Measurements from ENCODE around the gene LYZL1.

The LYZL1 gene

GRCh38 chr10:29327746-29328102 is 38.9 kb downstream of the LYZL1 start:
- TF ChIP-seq GABPA (IDR thresholded peaks at IDR 0.05; ENCODE audit: low read depth), result no peak
- no peak overlapping the region for H3K27ac ChIP-seq (replicated peaks)
- no peak overlapping the region for H3K4me3 ChIP-seq (replicated peaks; ENCODE audit: insufficient read depth, low read length)
- DNase-seq (ENCODE audit: low read depth in 1 of 2, low spot score in 1 of 2), result no peak
- no peaks in the 10 kb centered on the region for H3K27me3 ChIP-seq (ENCODE audit: insufficient read depth, poor library complexity, severe bottlenecking)

DNA sequence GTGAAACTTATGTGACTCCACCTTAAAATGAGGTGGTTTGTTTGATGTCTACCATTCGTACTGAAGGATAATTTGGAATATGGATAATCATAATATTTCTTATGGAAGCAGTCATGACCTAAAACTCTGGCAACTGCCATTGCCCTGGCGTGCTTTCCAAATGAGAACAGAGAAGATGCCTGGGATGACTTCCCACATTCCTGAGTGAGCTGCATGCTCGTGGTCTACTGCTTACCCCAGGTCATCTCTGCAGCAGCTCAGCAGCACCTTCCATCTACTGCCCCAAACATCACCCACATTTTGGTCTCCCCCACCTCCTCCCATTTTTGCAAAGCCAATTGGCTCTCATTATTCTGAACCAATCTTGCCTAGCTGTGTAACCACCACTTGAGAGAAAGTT is 40.1 kb downstream of the LYZL1 start:
- no peak for DNase-seq (ENCODE audit: low read depth in 1 of 2, low spot score in 1 of 2)
- H3K27me3 ChIP-seq (ENCODE audit: insufficient read depth, poor library complexity, severe bottlenecking), result no peaks in the 10 kb centered on the region
- H3K27ac ChIP-seq (replicated peaks), result no peak overlapping the region

GRCh38 chr10:29329420-29329819 is 40.5 kb downstream of the LYZL1 start:
- H3K4me3 ChIP-seq (replicated peaks; ENCODE audit: insufficient read depth, low read length), result no peak overlapping the region

More for the DNA sequence above, 40.1 kb downstream of the LYZL1 start:
- no peak overlapping the region for H3K4me3 ChIP-seq (replicated peaks; ENCODE audit: insufficient read depth, low read length)
- TF ChIP-seq GABPA (IDR thresholded peaks at IDR 0.05; ENCODE audit: low read depth) (no peak), CTCF (IDR thresholded peaks at IDR 0.05; ENCODE audit: insufficient read depth, low read length) (no peak), REST (IDR thresholded peaks at IDR 0.05; ENCODE audit: insufficient replicate concordance, low read depth) (no peak), POLR2AphosphoS5 (IDR thresholded peaks at IDR 0.05; ENCODE audit: low read depth) (no peak), SPI1 (IDR thresholded peaks at IDR 0.05; ENCODE audit: borderline replicate concordance, low read depth) (no peak)

More at GRCh38 chr10:29329420-29329819, 40.5 kb downstream of the LYZL1 start:
- H3K27me3 ChIP-seq (ENCODE audit: insufficient read depth, poor library complexity, severe bottlenecking), result no peaks in the 10 kb centered on the region
- no peak for TF ChIP-seq REST (IDR thresholded peaks at IDR 0.05; ENCODE audit: insufficient replicate concordance, low read depth)
- TF ChIP-seq POLR2AphosphoS5 (IDR thresholded peaks at IDR 0.05; ENCODE audit: low read depth), result no peak
- TF ChIP-seq CTCF (IDR thresholded peaks at IDR 0.05; ENCODE audit: insufficient read depth, low read length), result no peak
- no peak for TF ChIP-seq GABPA (IDR thresholded peaks at IDR 0.05; ENCODE audit: low read depth)
- no peak for TF ChIP-seq SPI1 (IDR thresholded peaks at IDR 0.05; ENCODE audit: borderline replicate concordance, low read depth)
- DNase-seq (ENCODE audit: low read depth in 1 of 2, low spot score in 1 of 2), result no peak
- no peak overlapping the region for H3K27ac ChIP-seq (replicated peaks)

All from HL-60 (cell line).